D721Med (cell line): ENCODE data around the gene NFKBIL1.

ENCODE experiments used
- DNase-seq: peaks from one replicate; pipeline ENCODE4 v3.0.0; 2011; ENCODE audit warnings: low spot score; ENCODE audit not compliant: insufficient read length
- FAIRE-seq: peaks from 2 replicates; lab custom pipeline; 2011; peaks lifted over from hg19 to GRCh38; lab: Jason Lieb, UNC
- TF ChIP-seq, protein P1 (sequence below): IDR thresholded peaks from 2 replicates; pipeline ENCODE4 v1.5.1; 2012; ENCODE audit warnings: mild to moderate bottlenecking, control low read depth; ENCODE audit not compliant: insufficient read depth; ENCODE audit errors: missing control alignments

NFKBIL1 gene

DNA sequence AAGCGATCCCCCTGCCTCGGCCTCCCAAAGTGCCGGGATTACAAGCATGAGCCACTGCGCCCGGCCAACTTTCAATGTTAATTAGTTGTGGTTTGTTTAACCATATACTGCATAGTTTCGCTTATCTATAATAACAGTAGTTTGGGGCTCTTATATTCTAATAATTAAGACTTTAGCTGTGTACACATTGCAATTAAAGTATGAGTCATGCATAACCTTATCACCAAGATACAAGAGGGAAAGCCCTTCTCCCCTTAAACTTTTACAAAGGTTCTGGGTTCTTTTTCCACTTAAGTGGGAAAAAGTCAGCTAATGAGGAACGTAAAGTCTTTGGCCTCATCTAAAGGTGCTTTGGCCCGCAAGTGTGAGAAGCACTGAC lies 21.9 kb upstream of the NFKBIL1 start:
- FAIRE-seq, result no peak
- DNase-seq, result no peak
- TF ChIP-seq, protein P1, sequence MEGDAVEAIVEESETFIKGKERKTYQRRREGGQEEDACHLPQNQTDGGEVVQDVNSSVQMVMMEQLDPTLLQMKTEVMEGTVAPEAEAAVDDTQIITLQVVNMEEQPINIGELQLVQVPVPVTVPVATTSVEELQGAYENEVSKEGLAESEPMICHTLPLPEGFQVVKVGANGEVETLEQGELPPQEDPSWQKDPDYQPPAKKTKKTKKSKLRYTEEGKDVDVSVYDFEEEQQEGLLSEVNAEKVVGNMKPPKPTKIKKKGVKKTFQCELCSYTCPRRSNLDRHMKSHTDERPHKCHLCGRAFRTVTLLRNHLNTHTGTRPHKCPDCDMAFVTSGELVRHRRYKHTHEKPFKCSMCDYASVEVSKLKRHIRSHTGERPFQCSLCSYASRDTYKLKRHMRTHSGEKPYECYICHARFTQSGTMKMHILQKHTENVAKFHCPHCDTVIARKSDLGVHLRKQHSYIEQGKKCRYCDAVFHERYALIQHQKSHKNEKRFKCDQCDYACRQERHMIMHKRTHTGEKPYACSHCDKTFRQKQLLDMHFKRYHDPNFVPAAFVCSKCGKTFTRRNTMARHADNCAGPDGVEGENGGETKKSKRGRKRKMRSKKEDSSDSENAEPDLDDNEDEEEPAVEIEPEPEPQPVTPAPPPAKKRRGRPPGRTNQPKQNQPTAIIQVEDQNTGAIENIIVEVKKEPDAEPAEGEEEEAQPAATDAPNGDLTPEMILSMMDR, result no peak

DNA sequence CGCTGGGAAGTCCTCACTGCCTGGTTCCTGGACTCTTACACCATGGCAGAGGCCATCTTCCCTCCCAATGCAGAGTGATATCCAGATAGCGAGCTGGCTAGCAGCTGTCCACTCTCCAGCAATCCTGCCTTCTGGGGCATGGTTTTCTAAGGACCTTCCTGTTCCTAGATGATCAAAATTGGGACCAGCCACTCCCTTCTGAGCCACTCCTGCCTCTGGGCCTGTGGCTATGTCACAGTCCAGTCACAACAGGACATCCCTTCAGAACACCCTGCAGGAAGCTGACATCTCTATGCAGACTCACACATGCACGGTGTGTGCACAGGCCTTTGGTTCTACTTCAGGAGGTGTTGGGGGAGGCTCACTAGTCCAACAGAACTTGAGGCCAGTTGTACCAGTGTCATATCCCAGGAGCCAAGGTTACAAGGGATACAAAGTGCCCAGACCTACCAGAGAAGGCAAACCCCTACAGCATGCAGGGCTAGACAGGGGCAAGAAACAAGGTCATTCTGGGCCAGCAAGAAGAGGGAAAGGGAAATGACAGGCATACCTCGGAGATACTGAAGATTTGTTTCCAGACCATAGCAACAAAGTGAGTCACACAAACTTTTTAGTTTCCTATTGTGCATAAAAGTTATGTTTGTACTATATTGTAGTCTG lies 21.3 kb upstream of the NFKBIL1 start:
- DNase-seq (no peak), FAIRE-seq (no peak)
- TF ChIP-seq, protein P1, result no peak

DNA sequence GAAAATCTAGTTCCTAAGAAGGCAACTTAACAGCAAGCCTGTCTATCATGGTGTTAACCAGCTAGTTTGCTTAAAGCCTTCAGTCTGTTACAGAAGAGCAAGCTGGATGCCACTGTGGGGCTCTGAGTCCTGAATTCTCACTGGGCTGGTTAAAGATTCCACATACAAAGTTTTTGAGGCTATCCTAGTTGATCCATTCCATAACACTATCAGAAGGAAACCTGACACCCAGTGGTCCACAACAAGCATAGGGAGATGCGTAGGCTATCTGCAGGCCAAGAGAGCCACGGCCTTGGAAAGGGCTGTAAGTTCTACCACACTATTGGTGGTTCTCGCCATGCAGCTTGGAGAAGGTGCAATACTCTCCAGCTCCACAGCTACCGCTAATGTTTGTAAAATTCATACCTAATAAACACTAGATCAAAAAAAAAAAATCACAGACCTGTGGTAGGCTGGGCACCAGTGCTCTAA lies 19.1 kb upstream of the NFKBIL1 start:
- DNase-seq (no peak), FAIRE-seq (no peak)
- TF ChIP-seq, protein P1, result no peak

DNA sequence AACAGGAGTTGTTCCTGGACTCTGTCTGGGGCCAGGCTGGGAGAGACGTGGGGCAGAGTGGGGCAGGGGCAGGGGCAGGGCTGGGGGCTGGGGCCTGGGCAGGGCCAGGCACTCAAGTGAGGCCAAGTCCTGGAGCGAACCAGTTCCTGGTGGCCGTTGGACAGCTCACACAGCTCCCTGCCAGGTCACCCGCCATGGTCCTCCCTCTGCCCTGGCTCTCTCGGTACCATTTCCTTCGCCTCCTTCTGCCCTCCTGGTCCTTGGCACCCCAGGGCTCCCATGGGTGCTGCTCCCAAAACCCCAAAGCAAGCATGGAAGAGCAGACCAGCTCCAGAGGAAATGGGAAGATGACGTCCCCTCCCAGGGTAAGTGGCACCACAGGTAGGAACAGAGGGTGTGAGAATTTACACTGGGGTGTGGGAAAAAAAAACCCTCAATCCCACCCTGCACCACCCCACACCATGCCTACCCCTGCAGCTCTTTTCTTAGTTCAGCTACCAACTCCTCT lies 18.5 kb upstream of the NFKBIL1 start, which contains the start of gene MCCD1:
MCCD1 (plus strand) TSS at position 142 of the 508 bp plus-strand sequence; CDS start at position 195, 53 bp downstream.
- FAIRE-seq, result no peak

DNA sequence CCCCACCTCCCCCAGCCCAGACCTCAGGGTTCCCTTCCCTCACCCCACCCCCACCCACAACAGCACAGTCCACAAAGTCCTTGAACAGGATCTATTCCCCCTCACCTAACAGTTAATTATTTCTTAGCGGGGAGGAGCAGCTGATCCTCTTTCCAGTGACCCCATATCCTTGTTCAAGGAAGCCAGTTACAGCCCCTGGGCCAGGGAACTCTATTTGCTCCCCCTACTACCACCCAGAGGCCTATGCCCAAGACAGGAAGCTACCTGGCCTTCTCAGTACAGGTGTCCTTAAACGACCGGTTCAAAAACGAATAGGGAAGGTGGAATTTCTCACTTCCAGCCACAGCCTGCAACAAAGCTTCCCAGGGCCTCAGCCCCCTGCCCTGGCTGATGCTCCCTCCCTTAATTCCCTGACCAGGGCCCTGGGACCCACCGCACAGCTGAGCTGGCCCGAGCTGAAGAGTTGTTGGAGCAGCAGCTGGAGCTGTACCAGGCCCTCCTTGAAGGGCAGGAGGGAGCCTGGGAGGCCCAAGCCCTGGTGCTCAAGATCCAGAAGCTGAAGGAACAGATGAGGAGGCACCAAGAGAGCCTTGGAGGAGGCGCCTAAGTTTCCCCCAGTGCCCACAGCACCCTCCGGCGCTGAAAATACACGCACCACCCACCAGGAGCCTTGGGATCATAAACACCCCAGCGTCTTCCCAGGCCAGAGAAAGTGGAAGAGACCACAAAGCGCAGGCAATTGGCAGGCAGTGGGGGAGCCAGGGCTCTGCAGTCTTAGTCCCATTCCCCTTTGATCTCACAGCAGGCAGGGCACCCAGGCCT lies 17.9 kb upstream of the NFKBIL1 start:
- FAIRE-seq (no peak), DNase-seq (no peak)
- TF ChIP-seq, protein P1, result no peak

More for the DNA sequence above, 18.5 kb upstream of the NFKBIL1 start, which contains the start of gene MCCD1:
- no peak for DNase-seq
- TF ChIP-seq, protein P1, result no peak

DNA sequence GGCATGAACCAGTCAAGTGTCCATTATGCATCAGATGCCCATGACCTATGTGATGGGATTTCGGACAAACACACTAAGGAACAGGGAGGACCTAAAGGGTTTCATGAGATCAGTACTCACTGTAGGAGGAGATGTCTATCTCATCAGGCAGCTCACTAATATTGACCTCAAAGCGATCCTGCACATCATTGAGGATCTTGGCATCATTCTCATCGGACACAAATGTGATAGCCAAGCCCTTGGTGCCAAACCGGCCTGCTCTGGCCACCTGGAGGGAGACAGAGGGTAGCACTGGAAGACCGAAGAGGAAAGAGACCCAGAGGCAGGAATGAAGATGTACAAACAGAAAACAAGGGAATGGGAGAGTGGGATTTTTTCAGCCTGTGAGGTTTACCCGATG lies 16.7 kb upstream of the NFKBIL1 start:
- TF ChIP-seq, protein P1, result no peak
- DNase-seq, result no peak
- FAIRE-seq, result no peak
